ENCODE data around the gene ASIC5. TPM values are rescaled to one million over a fixed set of nuclear protein-coding genes. Genes with fewer than 3 reads are reported as not detected.

The ASIC5 gene
- polyA plus RNA-seq, 1 of the 3 experiments (the other 2 are of a cell fraction) = not detected

GRCh38 chr4:155780775-155781174 is 85.3 kb downstream of the ASIC5 start (continued):
- TF ChIP-seq, protein P1, sequence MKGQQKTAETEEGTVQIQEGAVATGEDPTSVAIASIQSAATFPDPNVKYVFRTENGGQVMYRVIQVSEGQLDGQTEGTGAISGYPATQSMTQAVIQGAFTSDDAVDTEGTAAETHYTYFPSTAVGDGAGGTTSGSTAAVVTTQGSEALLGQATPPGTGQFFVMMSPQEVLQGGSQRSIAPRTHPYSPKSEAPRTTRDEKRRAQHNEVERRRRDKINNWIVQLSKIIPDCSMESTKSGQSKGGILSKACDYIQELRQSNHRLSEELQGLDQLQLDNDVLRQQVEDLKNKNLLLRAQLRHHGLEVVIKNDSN (IDR thresholded peaks at IDR 0.05; ENCODE audit: borderline replicate concordance, low read depth) = no peak
- TF ChIP-seq, protein P2, sequence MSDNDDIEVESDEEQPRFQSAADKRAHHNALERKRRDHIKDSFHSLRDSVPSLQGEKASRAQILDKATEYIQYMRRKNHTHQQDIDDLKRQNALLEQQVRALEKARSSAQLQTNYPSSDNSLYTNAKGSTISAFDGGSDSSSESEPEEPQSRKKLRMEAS (IDR thresholded peaks at IDR 0.05; ENCODE audit: low read depth) = no peak
- TF ChIP-seq MXI1 (IDR thresholded peaks at IDR 0.05; ENCODE audit: low read depth, low read length) (no peak), TEAD4 (IDR thresholded peaks at IDR 0.05; ENCODE audit: borderline replicate concordance, insufficient read depth) (no peak), FOSL2 (IDR thresholded peaks at IDR 0.05; ENCODE audit: borderline replicate concordance, low read depth) (no peak)

Other genes with a start within 250 kb of the ASIC5 start
- gene GUCY1A1, start 199.4 kb downstream of the ASIC5 start, polyA plus RNA-seq (2012; rRNA removed) = 0.03 and 0.18 TPM in 2 replicates
- gene GUCY1B1, start 107.3 kb downstream of the ASIC5 start, polyA plus RNA-seq (2012; rRNA removed) = 0.36 and 0.38 TPM in 2 replicates
- gene TDO2, start 37.4 kb upstream of the ASIC5 start, polyA plus RNA-seq (2012; rRNA removed) = not detected in 2 replicates
- 3.3 and 4.4 TPM in 2 replicates for gene CTSO, start 87.6 kb upstream of the ASIC5 start, polyA plus RNA-seq (2012; rRNA removed)